Spleen (tissue), 7 donors: ENCODE results near the gene DHRS1.

Experiments used
- POLR2AphosphoS5 ChIP-seq, 3 donors: sonication (generic); formaldehyde crosslinking; IDR thresholded peaks; one replicate each; pipeline ENCODE4 v1.5.1; 2017; ENCODE audit warnings: antibody characterized with exemption in 3 of 3
- TF ChIP-seq, protein P1 (sequence below), 11 experiments: fragments of 200-600 bp in 7 of 11; fragments of 450-650 bp in 4 of 11; sonication (generic) in 4 of 11; IDR thresholded peaks in 8 of 11; conservative IDR thresholded peaks in 3 of 11; 1 replicate in 7 of 11; 2 replicates in 4 of 11; pipeline versions ENCODE4 v1.4.0 to v1.8.0; 2016 to 2021; ENCODE audit warnings: antibody characterized with exemption in 11 of 11, inconsistent platforms in 4 of 11, mild to moderate bottlenecking in 1 of 11
- donor health status: DM: no; HTN: no; CAD: no; lungs with moderate emphysema.
- donor health status: DM: no; HTN: no; CAD: no.
- donor health status: DM: no; HTN: no; CAD: no.

DNA sequence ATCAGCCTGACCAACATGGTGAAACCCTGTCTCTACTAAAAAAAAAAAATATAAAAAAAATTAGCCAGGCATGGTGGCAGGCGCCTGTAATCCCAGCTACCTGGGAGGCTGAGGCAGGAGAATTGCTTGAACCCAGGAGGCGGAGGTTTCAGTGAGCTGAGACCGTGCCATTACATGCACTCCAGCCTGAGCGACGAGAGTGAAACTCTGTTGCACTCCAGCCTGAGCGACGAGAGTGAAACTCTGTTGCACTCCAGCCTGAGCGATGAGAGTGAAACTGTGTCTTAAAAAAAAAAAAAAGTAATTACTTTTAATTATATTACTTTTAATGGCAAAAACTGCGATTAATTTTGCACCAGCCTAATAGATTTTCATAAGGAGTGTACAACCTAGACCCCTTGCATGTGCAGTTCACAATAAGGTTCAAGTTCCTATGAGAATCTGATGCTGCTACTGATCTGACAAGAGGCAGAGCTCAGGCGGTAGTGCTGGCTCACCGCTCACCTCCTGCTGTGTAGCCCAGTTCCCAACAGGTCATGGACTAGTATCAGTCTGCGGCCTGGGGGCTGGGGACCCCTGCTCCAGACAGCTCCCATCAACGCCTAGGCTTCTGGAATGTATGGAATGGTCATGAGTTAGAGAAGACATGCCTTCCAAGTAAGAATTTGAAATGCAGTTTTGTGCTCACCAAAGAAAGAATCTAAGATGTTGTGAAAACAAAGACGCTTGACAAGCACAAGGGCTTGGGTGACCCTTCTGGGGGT is 21.8 kb upstream of the DHRS1 start:
- TF ChIP-seq, protein P1, sequence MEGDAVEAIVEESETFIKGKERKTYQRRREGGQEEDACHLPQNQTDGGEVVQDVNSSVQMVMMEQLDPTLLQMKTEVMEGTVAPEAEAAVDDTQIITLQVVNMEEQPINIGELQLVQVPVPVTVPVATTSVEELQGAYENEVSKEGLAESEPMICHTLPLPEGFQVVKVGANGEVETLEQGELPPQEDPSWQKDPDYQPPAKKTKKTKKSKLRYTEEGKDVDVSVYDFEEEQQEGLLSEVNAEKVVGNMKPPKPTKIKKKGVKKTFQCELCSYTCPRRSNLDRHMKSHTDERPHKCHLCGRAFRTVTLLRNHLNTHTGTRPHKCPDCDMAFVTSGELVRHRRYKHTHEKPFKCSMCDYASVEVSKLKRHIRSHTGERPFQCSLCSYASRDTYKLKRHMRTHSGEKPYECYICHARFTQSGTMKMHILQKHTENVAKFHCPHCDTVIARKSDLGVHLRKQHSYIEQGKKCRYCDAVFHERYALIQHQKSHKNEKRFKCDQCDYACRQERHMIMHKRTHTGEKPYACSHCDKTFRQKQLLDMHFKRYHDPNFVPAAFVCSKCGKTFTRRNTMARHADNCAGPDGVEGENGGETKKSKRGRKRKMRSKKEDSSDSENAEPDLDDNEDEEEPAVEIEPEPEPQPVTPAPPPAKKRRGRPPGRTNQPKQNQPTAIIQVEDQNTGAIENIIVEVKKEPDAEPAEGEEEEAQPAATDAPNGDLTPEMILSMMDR (IDR thresholded peaks at IDR 0.05 in 8 of 11, conservative IDR thresholded peaks at IDR 0.05 in 3 of 11), result no peak
- no peak for TF ChIP-seq POLR2AphosphoS5 (IDR thresholded peaks at IDR 0.05)
